Adrenal gland (tissue), 5 donors: ENCODE measurements around the gene SLC25A34.

ENCODE experiments used
- POLR2A ChIP-seq, 2 donors: fragments of 450-650 bp; IDR thresholded peaks; one replicate each; pipeline ENCODE4 v1.6.1; 2017; ENCODE audit warnings: antibody characterized with exemption in 2 of 2, mild to moderate bottlenecking in 2 of 2, moderate library complexity in 1 of 2
- TF ChIP-seq, protein P1 (sequence below), 6 experiments: fragments of 450-650 bp in 4 of 6; fragments of 200-600 bp in 2 of 6; sonication (generic) in 1 of 6; IDR thresholded peaks; 1 replicate in 5 of 6; 2 replicates in 1 of 6; pipeline versions ENCODE4 v1.5.1 to v1.8.0; 2016 to 2021; ENCODE audit warnings: antibody characterized with exemption in 6 of 6, mild to moderate bottlenecking in 2 of 6, moderate library complexity in 1 of 6
- donor health status: DM: no; HTN: no; CAD: no.

DNA sequence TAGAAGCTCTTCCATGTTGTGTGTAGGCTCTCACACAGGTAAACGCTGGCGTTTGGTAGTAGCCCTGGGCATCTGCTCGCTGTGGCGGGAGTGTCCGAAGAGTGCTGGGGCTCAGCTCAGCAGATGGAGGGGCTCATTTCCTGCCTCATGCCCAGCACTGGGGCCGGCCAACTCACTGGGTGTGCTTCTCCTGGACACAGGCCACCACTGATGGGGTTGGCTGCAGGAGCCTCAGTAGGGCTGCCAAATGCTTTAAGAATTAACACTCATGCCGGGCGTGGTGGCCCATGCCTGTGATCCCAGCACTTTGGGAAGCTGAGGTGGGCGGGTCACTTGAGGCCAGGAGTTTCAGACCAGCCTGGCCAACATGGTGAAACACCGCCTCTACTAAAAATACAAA, 50.5 kb downstream of the SLC25A34 start:
- TF ChIP-seq, protein P1, sequence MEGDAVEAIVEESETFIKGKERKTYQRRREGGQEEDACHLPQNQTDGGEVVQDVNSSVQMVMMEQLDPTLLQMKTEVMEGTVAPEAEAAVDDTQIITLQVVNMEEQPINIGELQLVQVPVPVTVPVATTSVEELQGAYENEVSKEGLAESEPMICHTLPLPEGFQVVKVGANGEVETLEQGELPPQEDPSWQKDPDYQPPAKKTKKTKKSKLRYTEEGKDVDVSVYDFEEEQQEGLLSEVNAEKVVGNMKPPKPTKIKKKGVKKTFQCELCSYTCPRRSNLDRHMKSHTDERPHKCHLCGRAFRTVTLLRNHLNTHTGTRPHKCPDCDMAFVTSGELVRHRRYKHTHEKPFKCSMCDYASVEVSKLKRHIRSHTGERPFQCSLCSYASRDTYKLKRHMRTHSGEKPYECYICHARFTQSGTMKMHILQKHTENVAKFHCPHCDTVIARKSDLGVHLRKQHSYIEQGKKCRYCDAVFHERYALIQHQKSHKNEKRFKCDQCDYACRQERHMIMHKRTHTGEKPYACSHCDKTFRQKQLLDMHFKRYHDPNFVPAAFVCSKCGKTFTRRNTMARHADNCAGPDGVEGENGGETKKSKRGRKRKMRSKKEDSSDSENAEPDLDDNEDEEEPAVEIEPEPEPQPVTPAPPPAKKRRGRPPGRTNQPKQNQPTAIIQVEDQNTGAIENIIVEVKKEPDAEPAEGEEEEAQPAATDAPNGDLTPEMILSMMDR (IDR thresholded peaks at IDR 0.05), result no peak
- no peak for TF ChIP-seq POLR2A (IDR thresholded peaks at IDR 0.05)
